Measurements from ENCODE around the gene DIP2C.

The DIP2C gene

DNA sequence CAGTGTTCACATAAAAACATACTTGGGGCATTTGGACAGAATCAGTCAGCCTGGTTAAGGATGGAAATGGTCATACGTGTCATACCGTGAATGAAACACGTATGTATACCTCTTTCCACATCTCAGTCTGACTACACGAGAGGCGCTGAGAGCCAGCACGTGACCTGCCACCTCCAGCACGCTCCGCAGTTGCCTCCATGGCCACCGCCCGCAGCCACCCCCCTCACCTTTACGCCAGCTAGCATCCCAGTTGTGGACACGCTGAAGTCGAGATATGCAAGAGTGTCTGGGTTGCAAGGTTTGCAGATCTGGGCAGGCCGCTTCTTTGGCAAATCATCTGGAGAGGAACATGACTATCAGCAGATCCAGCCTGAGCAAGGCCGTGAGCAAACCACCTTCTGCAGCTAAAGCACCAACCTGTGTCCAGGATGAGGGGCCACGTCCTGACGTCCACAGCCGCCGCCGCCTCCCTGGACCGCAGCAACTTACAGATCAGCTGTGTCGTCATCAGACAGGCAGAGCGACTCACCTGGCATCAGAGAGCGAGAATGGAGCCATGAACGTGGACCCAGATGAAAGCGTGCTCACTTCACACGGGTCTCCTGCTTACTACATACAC is 344.8 kb downstream of the DIP2C start:
- DNase-seq (ENCODE audit: low spot score) = no peak
- H3K27ac ChIP-seq = 0 out of 2 replicates have a peak overlapping the region, but pooled peaks have one; percentile 9
- TF ChIP-seq CTCF (conservative IDR thresholded peaks at IDR 0.05; ENCODE audit: low read depth) = no peak
- CTCF ChIA-PET = no interaction called here
- POLR2A ChIA-PET (ENCODE audit: low non-redundant PET) = no interaction called here

GRCh38 chr10:343231-344220 is 345.9 kb downstream of the DIP2C start:
- no peak for TF ChIP-seq CTCF (conservative IDR thresholded peaks at IDR 0.05; ENCODE audit: low read depth)
- no peak for DNase-seq (ENCODE audit: low spot score)
- ChIA-PET CTCF (interaction anchor here (0.7 kb wide), 1 partner anchor 17 kb away, joined by 3 read pairs; no protein-coding TSS in a partner anchor), POLR2A (ENCODE audit: low non-redundant PET) (no interaction called here)
- H3K27ac ChIP-seq = no peak overlapping the region

GRCh38 chr10:341081-341740 is 348.3 kb downstream of the DIP2C start:
- 0 out of 2 replicates have a peak overlapping the region, but pooled peaks have one; percentile 13 for H3K27ac ChIP-seq
- CTCF ChIA-PET = no interaction called here
- POLR2A ChIA-PET (ENCODE audit: low non-redundant PET) = no interaction called here
- no peak for TF ChIP-seq CTCF (conservative IDR thresholded peaks at IDR 0.05; ENCODE audit: low read depth)
- no peak for DNase-seq (ENCODE audit: low spot score)

- ChIA-PET POLR2A (ENCODE audit: low non-redundant PET) (no interaction called here), CTCF (no interaction called here)
- 0 out of 2 replicates have a peak overlapping the region, but pooled peaks have one; percentile 13 for H3K27ac ChIP-seq
- no peak for TF ChIP-seq CTCF (conservative IDR thresholded peaks at IDR 0.05; ENCODE audit: low read depth)
- DNase-seq (ENCODE audit: low spot score) = no peak
Measured at GRCh38 chr10:340646-341045, 348.8 kb downstream of the DIP2C start.

- ChIA-PET POLR2A (ENCODE audit: low non-redundant PET) (interaction anchor here (1.2 kb wide), 1 partner anchor 9 kb away, joined by 8 read pairs; no protein-coding TSS in a partner anchor), CTCF (interaction anchor here (0.7 kb wide), 1 partner anchor 13 kb away, joined by 5 read pairs; no protein-coding TSS in a partner anchor)
Measured at GRCh38 chr10:339038-339391, 350.5 kb downstream of the DIP2C start.

More at GRCh38 chr10:339038-339391, 350.5 kb downstream of the DIP2C start:
- DNase-seq (ENCODE audit: low spot score) = peak; percentile 41
- no peak for TF ChIP-seq CTCF (conservative IDR thresholded peaks at IDR 0.05; ENCODE audit: low read depth)
- peak overlapping the region; percentile 96 for H3K27ac ChIP-seq
